ENCODE measurements around the gene UGT1A8.

Gene UGT1A8

DNA sequence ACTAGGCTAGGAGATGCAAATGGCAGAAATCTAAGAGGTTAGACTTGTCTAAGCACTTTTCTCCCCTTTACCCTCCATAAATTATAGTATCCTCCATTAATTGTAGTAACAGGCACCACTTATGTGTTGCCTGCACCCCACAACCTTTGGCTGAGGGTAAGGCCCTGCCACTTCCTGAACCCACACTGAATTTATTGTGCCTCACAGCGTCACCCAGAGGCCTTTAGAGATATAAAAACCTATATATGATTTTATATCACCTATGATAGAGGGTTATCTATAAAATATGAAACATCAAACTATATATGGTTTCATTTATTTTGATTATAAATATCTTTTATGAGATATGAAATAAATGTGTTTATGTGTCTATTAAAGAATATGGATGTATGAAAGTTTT is 56.9 kb downstream of the UGT1A8 start:
- DNase-seq (ENCODE audit: low read depth): no peak
- no peak overlapping the region for H3K4me3 ChIP-seq (ENCODE audit: low read depth, low read length)
- TF ChIP-seq, protein P1, sequence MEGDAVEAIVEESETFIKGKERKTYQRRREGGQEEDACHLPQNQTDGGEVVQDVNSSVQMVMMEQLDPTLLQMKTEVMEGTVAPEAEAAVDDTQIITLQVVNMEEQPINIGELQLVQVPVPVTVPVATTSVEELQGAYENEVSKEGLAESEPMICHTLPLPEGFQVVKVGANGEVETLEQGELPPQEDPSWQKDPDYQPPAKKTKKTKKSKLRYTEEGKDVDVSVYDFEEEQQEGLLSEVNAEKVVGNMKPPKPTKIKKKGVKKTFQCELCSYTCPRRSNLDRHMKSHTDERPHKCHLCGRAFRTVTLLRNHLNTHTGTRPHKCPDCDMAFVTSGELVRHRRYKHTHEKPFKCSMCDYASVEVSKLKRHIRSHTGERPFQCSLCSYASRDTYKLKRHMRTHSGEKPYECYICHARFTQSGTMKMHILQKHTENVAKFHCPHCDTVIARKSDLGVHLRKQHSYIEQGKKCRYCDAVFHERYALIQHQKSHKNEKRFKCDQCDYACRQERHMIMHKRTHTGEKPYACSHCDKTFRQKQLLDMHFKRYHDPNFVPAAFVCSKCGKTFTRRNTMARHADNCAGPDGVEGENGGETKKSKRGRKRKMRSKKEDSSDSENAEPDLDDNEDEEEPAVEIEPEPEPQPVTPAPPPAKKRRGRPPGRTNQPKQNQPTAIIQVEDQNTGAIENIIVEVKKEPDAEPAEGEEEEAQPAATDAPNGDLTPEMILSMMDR (IDR thresholded peaks at IDR 0.05; ENCODE audit: low read depth, low read length, missing control alignments): no peak

DNA sequence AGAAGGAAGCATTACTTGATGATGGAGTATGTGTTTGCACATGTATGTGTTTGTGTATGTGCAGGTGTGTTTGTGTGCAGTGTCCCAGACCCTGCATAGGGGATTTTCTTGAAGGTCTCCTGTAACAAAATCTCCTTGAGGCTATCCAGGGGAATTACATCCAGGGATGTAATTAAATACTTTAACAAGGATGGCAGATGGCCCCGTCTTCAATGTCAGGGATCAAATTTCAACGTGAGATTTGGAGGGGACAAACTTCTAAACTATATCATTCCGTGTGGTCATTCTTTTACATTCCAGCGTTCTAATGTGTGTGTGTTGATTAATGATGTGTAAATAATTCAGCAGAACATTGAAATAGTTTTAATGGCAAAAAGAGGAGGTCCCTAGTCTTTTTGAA is 57.6 kb downstream of the UGT1A8 start:
- TF ChIP-seq, protein P1 (IDR thresholded peaks at IDR 0.05; ENCODE audit: low read depth, low read length, missing control alignments): no peak
- H3K4me3 ChIP-seq (ENCODE audit: low read depth, low read length): no peak overlapping the region
- no peak for DNase-seq (ENCODE audit: low read depth)

DNA sequence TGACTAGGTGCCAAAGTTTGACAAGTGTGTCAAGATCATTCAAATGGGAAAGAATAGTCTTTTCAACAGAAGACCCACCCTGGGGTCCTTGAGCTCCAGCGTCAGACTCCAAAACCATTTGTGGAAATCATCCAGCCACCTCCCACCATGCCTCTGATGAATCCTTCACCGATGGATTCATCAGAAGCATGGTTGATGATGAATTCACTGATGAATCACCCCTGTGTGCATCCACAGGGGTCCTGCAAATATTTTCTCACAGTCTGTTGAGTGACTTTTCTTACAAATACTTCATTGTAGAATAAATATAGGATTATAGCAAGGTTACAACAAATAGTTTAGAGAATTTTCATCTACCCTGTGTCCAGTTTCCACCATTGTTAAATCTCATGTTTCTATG is 58.6 kb downstream of the UGT1A8 start:
- TF ChIP-seq, protein P1 (IDR thresholded peaks at IDR 0.05; ENCODE audit: low read depth, low read length, missing control alignments): no peak
- H3K4me3 ChIP-seq (ENCODE audit: low read depth, low read length): no peak overlapping the region
- DNase-seq (ENCODE audit: low read depth): no peak

DNA sequence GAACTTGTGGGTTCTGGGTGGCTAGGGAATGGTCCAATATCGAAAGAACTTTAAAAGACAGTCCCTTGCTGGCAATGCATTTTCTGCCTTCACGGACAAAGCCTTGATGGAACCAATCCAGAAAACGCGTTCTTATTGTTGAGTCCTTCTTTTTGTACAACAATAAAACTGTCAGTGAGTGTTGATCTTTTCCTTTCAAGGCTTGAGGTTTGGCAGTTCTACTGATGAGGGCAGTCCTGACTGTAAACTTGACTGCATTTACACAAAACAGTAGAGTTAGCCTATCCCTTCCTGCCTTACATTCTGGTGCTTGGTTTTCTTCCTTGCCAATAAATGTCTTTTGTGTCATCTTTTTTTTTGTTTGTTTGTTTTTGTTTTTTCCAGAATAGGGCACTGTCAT is 61.8 kb downstream of the UGT1A8 start:
- H3K4me3 ChIP-seq (ENCODE audit: low read depth, low read length): no peak overlapping the region
- no peak for DNase-seq (ENCODE audit: low read depth)
- TF ChIP-seq, protein P1 (IDR thresholded peaks at IDR 0.05; ENCODE audit: low read depth, low read length, missing control alignments): no peak

DNA sequence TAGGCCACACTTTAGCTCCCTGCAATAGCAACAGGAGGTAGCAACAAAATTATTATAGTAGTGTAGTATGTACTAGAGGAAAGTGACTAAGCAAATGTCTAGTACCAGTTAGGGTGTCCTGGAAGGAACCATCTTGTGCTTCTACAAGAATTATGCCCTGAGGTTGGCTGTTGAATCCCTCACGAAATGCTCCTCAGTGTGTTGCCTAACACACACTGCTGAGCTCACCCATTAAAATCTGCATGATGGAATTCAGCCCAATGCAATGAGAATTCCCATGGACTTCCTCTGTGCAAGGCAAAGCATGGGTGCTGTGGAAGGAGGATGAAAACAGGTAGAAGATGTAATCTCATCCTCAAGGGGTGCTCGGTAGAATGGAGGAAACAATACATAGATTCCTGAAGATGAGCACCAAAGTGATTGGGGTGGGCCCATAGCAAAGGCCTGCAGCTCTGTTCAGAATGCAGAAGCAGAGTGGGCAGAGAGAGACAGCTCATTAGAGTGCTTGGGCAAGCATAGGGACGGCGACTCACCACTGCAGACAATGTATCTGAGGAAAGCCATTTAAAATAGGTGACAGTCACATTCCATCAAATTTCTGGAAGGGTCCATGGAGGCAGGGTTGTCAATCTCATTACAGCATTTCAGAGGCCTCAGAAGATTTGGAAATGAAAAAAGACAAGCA is 63.1 kb downstream of the UGT1A8 start:
- no peak overlapping the region for H3K4me3 ChIP-seq (ENCODE audit: low read depth, low read length)
- TF ChIP-seq, protein P1 (IDR thresholded peaks at IDR 0.05; ENCODE audit: low read depth, low read length, missing control alignments): no peak
- no peak for DNase-seq (ENCODE audit: low read depth)

DNA sequence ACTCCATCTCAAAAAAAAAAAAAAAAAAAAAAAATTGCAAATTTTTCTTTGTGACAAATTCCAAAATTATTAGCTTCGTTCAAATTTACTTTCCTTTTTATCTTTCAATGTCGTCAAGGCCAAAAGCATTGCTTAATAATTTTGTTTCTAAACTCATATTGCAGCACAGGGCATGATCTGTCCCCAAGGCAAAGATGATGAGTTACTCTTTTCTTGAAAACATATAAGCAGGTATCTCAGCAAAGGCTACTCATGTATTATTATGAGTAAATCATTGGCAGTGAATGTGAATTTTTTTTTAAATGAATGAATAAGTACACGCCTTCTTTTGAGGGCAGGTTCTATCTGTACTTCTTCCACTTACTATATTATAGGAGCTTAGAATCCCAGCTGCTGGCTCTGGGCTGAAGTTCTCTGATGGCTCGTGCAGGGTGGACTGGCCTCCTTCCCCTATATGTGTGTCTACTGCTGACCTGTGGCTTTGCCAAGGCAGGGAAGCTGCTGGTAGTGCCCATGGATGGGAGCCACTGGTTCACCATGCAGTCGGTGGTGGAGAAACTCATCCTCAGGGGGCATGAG is 64.2 kb downstream of the UGT1A8 start, which contains the start of gene UGT1A7:
Gene UGT1A7, plus strand, starts transcription at position 381 of the 579 bp plus-strand sequence. Its CDS starts 37 bp downstream, at position 418.
- no peak for DNase-seq (ENCODE audit: low read depth)
- TF ChIP-seq, protein P1 (IDR thresholded peaks at IDR 0.05; ENCODE audit: low read depth, low read length, missing control alignments): no peak
- H3K4me3 ChIP-seq (ENCODE audit: low read depth, low read length): no peak within 1 kb of the TSS

DNA sequence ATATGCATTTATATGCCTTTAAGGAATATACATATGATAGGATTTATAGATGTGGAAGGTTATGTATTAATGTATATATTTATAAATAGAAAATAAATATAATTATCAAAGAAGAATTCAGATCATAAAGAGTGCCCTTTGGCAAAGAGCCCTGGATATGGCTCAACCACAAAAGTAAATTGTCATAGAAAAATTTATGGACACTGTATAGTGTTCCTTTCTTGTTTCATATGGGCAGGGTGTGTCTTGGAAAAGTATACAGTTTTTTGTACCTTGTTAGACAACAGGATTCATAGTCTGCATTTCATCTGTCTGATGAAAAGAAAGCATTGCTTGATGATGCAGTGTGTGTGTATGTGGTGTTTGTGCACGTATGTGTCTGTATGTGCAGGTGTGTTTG is 67.2 kb downstream of the UGT1A8 start:
- TF ChIP-seq, protein P1 (IDR thresholded peaks at IDR 0.05; ENCODE audit: low read depth, low read length, missing control alignments): no peak
- no peak for DNase-seq (ENCODE audit: low read depth)
- H3K4me3 ChIP-seq (ENCODE audit: low read depth, low read length): no peak overlapping the region

All from GM12864 (cell line).